MM.1S (cell line): ENCODE results near the gene CDH4.
"Not testable (repeated sequence)": the region's sequence is repeated elsewhere in the genome, so short reads cannot be mapped to it uniquely, and the experiment has no call there.

Experiments
- DNase-seq: peaks from one replicate; pipeline ENCODE4 v3.0.0-alpha.2; 2015
- H2AFZ ChIP-seq: fragments of 300-600 bp; sonication (generic); 2 replicates; pipeline ENCODE4 v1.6.0; 2016; ENCODE audit warnings: antibody characterized with exemption, low read length
- H3F3A ChIP-seq: fragments of 300-600 bp; sonication (generic); 2 replicates; pipeline ENCODE4 v1.6.1; 2016; ENCODE audit warnings: mild to moderate bottlenecking, antibody characterized with exemption, low read length, moderate library complexity, mixed read lengths; ENCODE audit not compliant: insufficient read depth
- H3K27ac ChIP-seq: fragments of 300-600 bp; sonication (generic); 2 replicates; pipeline ENCODE4 v1.5.1; 2016; ENCODE audit warnings: mild to moderate bottlenecking, low read length
- H3K27me3 ChIP-seq: fragments of 300-600 bp; sonication (generic); replicated peaks from 2 replicates; pipeline ENCODE4 v1.6.0; 2016; ENCODE audit warnings: low read length; ENCODE audit not compliant: insufficient read depth
- H3K36me3 ChIP-seq: fragments of 300-600 bp; sonication (generic); replicated peaks from 2 replicates; pipeline ENCODE4 v1.6.1; 2016; ENCODE audit warnings: mild to moderate bottlenecking, low read length, mixed read lengths; ENCODE audit not compliant: insufficient read depth
- H3K4me1 ChIP-seq: fragments of 300-600 bp; sonication (generic); 2 replicates; pipeline ENCODE4 v1.6.1; 2016; ENCODE audit warnings: low read length, mixed read lengths
- H3K4me2 ChIP-seq: fragments of 300-600 bp; sonication (generic); 2 replicates; pipeline ENCODE4 v1.6.0; 2016; ENCODE audit warnings: low read depth, low read length
- H3K4me3 ChIP-seq: fragments of 300-600 bp; sonication (generic); 2 replicates; pipeline ENCODE4 v1.5.1; 2016; ENCODE audit warnings: low read length, mixed read lengths
- H3K79me2 ChIP-seq: fragments of 300-600 bp; sonication (generic); 2 replicates; pipeline ENCODE4 v1.6.1; 2016; ENCODE audit warnings: mixed run types, low read length, mixed read lengths
- H3K9ac ChIP-seq: fragments of 300-600 bp; sonication (generic); 2 replicates; pipeline ENCODE4 v1.6.1; 2016; ENCODE audit warnings: low read length, mixed read lengths
- H3K9me2 ChIP-seq: fragments of 300-600 bp; sonication (generic); replicated peaks from 2 replicates; pipeline ENCODE4 v1.6.1; 2016; ENCODE audit warnings: mild to moderate bottlenecking, low read length, mixed read lengths; ENCODE audit not compliant: insufficient read depth
- H3K9me3 ChIP-seq: fragments of 300-600 bp; sonication (generic); replicated peaks from 2 replicates; pipeline ENCODE4 v1.6.1; 2016; ENCODE audit warnings: mild to moderate bottlenecking, low read length, mixed read lengths; ENCODE audit not compliant: insufficient read depth
- H4K20me1 ChIP-seq: fragments of 300-600 bp; sonication (generic); 2 replicates; pipeline ENCODE4 v1.6.1; 2016; ENCODE audit warnings: mild to moderate bottlenecking, low read length, moderate library complexity, mixed read lengths; ENCODE audit not compliant: insufficient read depth
- EZH2 ChIP-seq: fragments of 300-600 bp; sonication (generic); optimal IDR thresholded peaks from 2 replicates; pipeline ENCODE3; 2017; ENCODE audit warnings: low read depth, mild to moderate bottlenecking, antibody characterized with exemption, low read length, mixed read lengths
- EZH2phosphoT487 ChIP-seq: fragments of 300-600 bp; sonication (generic); IDR thresholded peaks from 2 replicates; pipeline ENCODE4 v1.6.1; 2018; ENCODE audit warnings: antibody characterized with exemption, low read length
- TF ChIP-seq, protein P1 (sequence below): fragments of 300-600 bp; sonication (generic); IDR thresholded peaks from 2 replicates; pipeline ENCODE4 v1.5.1; 2016; ENCODE audit warnings: antibody characterized with exemption, low read length, mixed read lengths

The CDH4 gene

DNA sequence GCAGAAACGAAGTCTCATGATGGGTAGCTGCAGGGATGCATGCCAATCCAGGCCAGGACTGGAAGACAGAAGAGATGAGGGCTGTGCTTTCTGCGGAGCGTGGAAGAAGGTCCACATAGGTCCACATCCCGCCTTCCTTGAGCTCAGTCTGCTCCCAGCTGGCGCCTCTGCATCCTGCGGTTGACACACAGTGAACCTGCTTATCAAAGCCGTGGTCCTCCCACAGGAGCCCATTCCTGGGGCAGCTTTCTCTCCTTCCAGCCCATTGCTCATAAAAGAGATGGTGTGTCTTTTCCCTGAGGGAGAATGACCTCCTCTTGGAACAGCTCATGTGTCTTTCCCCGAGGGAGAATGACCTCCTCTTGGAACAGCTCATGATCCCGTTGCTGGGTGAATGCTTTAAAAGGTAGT, 225.4 kb downstream of the CDH4 start:
- no peak for DNase-seq
- H3K9me2 ChIP-seq = no peaks in the 10 kb centered on the region

DNA sequence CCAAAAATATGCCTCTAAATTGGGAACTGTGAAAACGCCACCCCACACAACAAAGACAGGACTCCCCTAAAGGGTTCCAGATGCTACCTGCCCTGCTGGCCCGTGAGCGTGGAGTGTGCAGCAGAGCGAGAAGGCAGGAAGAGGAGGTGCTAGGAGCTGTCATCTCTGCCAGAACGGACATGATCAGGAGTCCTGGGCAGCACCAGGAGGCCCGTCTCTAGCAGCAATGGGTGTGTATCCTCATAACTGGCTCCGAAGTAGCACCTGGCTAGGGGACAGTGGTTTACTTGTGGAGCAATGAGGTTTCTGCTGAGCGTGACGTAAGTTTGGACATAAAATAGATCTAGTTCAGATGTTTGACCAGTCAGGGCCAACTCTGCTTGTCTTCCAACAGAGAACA, 226.0 kb downstream of the CDH4 start:
- Histone ChIP-seq H3K9ac (no peak overlapping the region), H2AFZ (no peak overlapping the region), H3K4me3 (no peak overlapping the region), H3F3A (no peaks in the 10 kb centered on the region), H3K9me2 (no peaks in the 10 kb centered on the region), H3K79me2 (no peaks in the 10 kb centered on the region), H4K20me1 (no peaks in the 10 kb centered on the region), H3K27me3 (peaks cover 49% of the 10 kb centered on the region), H3K36me3 (no peaks in the 10 kb centered on the region), H3K27ac (no peak overlapping the region), H3K4me1 (no peaks in the 10 kb centered on the region), H3K9me3 (no peaks in the 10 kb centered on the region), H3K4me2 (no peak overlapping the region)
- TF ChIP-seq, protein P1, sequence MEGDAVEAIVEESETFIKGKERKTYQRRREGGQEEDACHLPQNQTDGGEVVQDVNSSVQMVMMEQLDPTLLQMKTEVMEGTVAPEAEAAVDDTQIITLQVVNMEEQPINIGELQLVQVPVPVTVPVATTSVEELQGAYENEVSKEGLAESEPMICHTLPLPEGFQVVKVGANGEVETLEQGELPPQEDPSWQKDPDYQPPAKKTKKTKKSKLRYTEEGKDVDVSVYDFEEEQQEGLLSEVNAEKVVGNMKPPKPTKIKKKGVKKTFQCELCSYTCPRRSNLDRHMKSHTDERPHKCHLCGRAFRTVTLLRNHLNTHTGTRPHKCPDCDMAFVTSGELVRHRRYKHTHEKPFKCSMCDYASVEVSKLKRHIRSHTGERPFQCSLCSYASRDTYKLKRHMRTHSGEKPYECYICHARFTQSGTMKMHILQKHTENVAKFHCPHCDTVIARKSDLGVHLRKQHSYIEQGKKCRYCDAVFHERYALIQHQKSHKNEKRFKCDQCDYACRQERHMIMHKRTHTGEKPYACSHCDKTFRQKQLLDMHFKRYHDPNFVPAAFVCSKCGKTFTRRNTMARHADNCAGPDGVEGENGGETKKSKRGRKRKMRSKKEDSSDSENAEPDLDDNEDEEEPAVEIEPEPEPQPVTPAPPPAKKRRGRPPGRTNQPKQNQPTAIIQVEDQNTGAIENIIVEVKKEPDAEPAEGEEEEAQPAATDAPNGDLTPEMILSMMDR = no peak
- no peak for TF ChIP-seq EZH2
- no peak for TF ChIP-seq EZH2phosphoT487
- no peak for DNase-seq

More for the DNA sequence above, 225.4 kb downstream of the CDH4 start:
- Histone ChIP-seq H3K4me3 (no peak overlapping the region), H3K9ac (no peak overlapping the region), H3K27ac (no peak overlapping the region), H2AFZ (no peak overlapping the region), H3K4me2 (no peak overlapping the region), H3K27me3 (peaks cover 56% of the 10 kb centered on the region), H3F3A (no peaks in the 10 kb centered on the region), H3K79me2 (no peaks in the 10 kb centered on the region), H3K36me3 (no peaks in the 10 kb centered on the region), H3K9me3 (no peaks in the 10 kb centered on the region), H4K20me1 (no peaks in the 10 kb centered on the region), H3K4me1 (no peaks in the 10 kb centered on the region)
- no peak for TF ChIP-seq EZH2
- TF ChIP-seq, protein P1 = no peak
- no peak for TF ChIP-seq EZH2phosphoT487

DNA sequence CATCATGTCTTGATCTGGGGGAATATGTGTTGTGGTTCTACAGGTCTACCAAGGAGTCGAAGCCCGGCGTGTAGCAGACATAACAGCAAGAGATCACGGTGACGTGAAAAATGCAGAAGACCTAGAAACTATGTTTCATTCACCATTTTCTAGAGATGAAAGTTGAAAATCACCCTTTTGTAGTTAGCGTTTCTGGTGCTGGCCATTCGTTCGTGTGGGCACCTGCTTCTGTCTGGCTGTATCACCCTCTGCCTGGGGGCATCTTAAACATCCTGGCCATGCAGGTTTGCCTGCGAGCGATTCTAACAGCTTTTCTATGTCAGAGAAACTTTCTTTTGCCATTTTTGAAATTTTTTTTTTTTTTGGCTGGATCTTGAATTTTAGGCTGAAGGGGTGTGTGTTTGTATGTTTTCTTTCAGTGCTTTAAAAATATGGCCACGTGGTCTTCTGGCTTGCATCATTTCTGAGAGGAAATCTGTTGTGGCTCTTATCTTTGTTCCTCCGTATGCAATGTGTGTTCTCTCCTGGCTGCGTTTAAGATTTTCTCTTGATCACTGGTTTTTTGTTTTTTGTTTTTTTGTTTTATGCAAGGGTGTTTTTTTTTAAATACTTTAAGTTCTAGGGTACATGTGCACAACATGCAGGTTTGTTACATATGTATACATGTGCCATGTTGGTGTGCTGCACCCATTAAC, 226.7 kb downstream of the CDH4 start:
- no peak overlapping the region for H3K4me2 ChIP-seq
- no peaks in the 10 kb centered on the region for H3K79me2 ChIP-seq
- H3K4me3 ChIP-seq = no peak overlapping the region
- H3F3A ChIP-seq = no peaks in the 10 kb centered on the region
- H3K9me2 ChIP-seq = no peaks in the 10 kb centered on the region
- no peak overlapping the region for H3K9ac ChIP-seq
- no peaks in the 10 kb centered on the region for H3K9me3 ChIP-seq
- no peak for DNase-seq
- TF ChIP-seq, protein P1 = no peak
- TF ChIP-seq EZH2 (no peak), EZH2phosphoT487 (no peak)
- no peaks in the 10 kb centered on the region for H3K4me1 ChIP-seq
- H3K27me3 ChIP-seq = peaks cover 49% of the 10 kb centered on the region
- no peak overlapping the region for H3K27ac ChIP-seq
- H2AFZ ChIP-seq = no peak overlapping the region
- no peaks in the 10 kb centered on the region for H4K20me1 ChIP-seq
- no peaks in the 10 kb centered on the region for H3K36me3 ChIP-seq

DNA sequence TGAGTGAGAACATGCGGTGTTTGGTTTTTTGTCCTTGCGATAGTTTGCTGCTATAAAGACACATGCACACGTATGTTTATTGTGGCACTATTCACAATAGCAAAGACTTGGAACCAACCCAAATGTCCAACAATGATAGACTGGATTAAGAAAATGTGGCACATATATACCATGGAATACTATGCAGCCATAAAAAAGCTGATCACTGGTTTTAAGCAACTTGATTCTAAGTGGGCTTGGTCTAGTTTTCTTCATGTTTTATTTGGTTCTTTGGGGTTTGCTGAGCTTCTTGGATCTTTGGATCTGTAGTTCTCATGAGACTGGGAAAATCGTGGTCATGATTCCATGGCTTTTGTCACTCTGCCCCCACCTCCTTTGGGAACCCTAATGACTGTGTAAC, 227.4 kb downstream of the CDH4 start:
- peaks cover 49% of the 10 kb centered on the region for H3K27me3 ChIP-seq
- H3K4me2 ChIP-seq, H2AFZ ChIP-seq, H3K27ac ChIP-seq, H3K9me2 ChIP-seq, DNase-seq, H3K36me3 ChIP-seq, H3K9me3 ChIP-seq, H3K9ac ChIP-seq, H3K4me3 ChIP-seq, H3K4me1 ChIP-seq, H3F3A ChIP-seq, H3K79me2 ChIP-seq, H4K20me1 ChIP-seq: not testable (repeated sequence)
